DND-41 (cell line): Measurements from ENCODE around the gene SPOCK2.

Experiments used
- ATAC-seq: fragments of 200-7000 bp; cut with Tn5 transposase; 3 replicates; pipeline ENCODE4 v1.9.1; 2021; ENCODE audit warnings: low read depth; ENCODE audit not compliant: insufficient read depth
- DNase-seq: peaks from one replicate; pipeline ENCODE4 v3.0.0-alpha.2; 2020
- H2AFZ ChIP-seq: 2 replicates; pipeline ENCODE4 v1.6.0; 2012; ENCODE audit warnings: low read depth, low read length
- H3K27ac ChIP-seq: 2 replicates; pipeline ENCODE4 v1.5.1; 2012; ENCODE audit warnings: low read length, inconsistent platforms
- H3K27me3 ChIP-seq: fragments of 200-600 bp; sonication (generic); 2 replicates; pipeline ENCODE4 v1.6.0; 2012; ENCODE audit warnings: low read length, mild to moderate bottlenecking, inconsistent platforms; ENCODE audit not compliant: insufficient read depth, poor library complexity
- H3K36me3 ChIP-seq: 2 replicates; pipeline ENCODE4 v1.5.1; 2012; ENCODE audit warnings: low read length, inconsistent platforms; ENCODE audit not compliant: insufficient read depth
- H3K4me1 ChIP-seq: 2 replicates; pipeline ENCODE4 v1.5.1; 2012; ENCODE audit warnings: mild to moderate bottlenecking, low read length; ENCODE audit not compliant: insufficient read depth
- H3K4me2 ChIP-seq: 2 replicates; pipeline ENCODE4 v1.6.0; 2012; ENCODE audit warnings: mild to moderate bottlenecking, moderate library complexity, low read length, inconsistent platforms; ENCODE audit not compliant: insufficient read depth
- H3K4me3 ChIP-seq, 2 experiments: fragments of 200-600 bp in 1 of 2; shearing (Covaris generic) in 1 of 2; 2 replicates each; pipeline ENCODE4 v1.5.1; 2012 to 2016; ENCODE audit warnings: inconsistent platforms in 2 of 2, low read length in 2 of 2, mild to moderate bottlenecking in 2 of 2, low read depth in 1 of 2, moderate library complexity in 1 of 2
- H3K79me2 ChIP-seq: 2 replicates; pipeline ENCODE4 v1.6.0; 2012; ENCODE audit warnings: low read length, inconsistent platforms; ENCODE audit not compliant: insufficient read depth
- H3K9ac ChIP-seq: 2 replicates; pipeline ENCODE4 v1.6.0; 2012; ENCODE audit warnings: low read depth, mild to moderate bottlenecking, inconsistent platforms, low read length, moderate library complexity
- H3K9me3 ChIP-seq: 2 replicates; pipeline ENCODE4 v1.5.1; 2012; ENCODE audit warnings: low read length, moderate library complexity, mild to moderate bottlenecking, inconsistent platforms; ENCODE audit not compliant: insufficient read depth, severe bottlenecking
- H4K20me1 ChIP-seq: 2 replicates; pipeline ENCODE4 v1.6.0; 2012; ENCODE audit warnings: low read length; ENCODE audit not compliant: insufficient read depth
- CTCF ChIP-seq: IDR thresholded peaks from 2 replicates; pipeline ENCODE4 v1.5.1; 2012; ENCODE audit warnings: borderline replicate concordance, low read length, moderate library complexity, mild to moderate bottlenecking; ENCODE audit not compliant: poor library complexity, severe bottlenecking; ENCODE audit errors: extremely low read depth
- EZH2 ChIP-seq: IDR thresholded peaks from 3 replicates; pipeline ENCODE4 v1.6.1; 2012; ENCODE audit warnings: borderline replicate concordance, low read depth, mild to moderate bottlenecking, moderate library complexity, low read length, inconsistent platforms; ENCODE audit not compliant: severe bottlenecking

The SPOCK2 gene

GRCh38 chr10:72056932-72057751 lies 31.2 kb downstream of the SPOCK2 start:
- no peak overlapping the region for H3K27ac ChIP-seq
- no peaks in the 10 kb centered on the region for H3K27me3 ChIP-seq
- H3K79me2 ChIP-seq, result no peaks in the 10 kb centered on the region
- DNase-seq (no peak), ATAC-seq (no peak)
- H3K9ac ChIP-seq, result no peak overlapping the region
- no peaks in the 10 kb centered on the region for H3K9me3 ChIP-seq
- no peaks in the 10 kb centered on the region for H4K20me1 ChIP-seq
- TF ChIP-seq EZH2 (no peak), CTCF (no peak)
- H3K4me1 ChIP-seq, result no peaks in the 10 kb centered on the region
- no peak overlapping the region for H3K4me3 ChIP-seq
- H2AFZ ChIP-seq, result no peak overlapping the region
- H3K36me3 ChIP-seq, result no peaks in the 10 kb centered on the region
- no peak overlapping the region for H3K4me2 ChIP-seq

- Histone ChIP-seq H3K9ac (no peak overlapping the region), H3K27me3 (no peaks in the 10 kb centered on the region), H3K4me2 (no peak overlapping the region), H3K4me3 (no peak overlapping the region), H3K27ac (no peak overlapping the region), H3K4me1 (no peaks in the 10 kb centered on the region), H2AFZ (no peak overlapping the region), H3K36me3 (no peaks in the 10 kb centered on the region), H4K20me1 (no peaks in the 10 kb centered on the region), H3K79me2 (no peaks in the 10 kb centered on the region), H3K9me3 (no peaks in the 10 kb centered on the region)
- no peak for ATAC-seq
- DNase-seq, result no peak
- TF ChIP-seq CTCF, result no peak
- TF ChIP-seq EZH2, result no peak
These were observed 32.2 kb downstream of the SPOCK2 start for GRCh38 chr10:72056113-72056512.

GRCh38 chr10:72053690-72054089 lies 34.7 kb downstream of the SPOCK2 start:
- DNase-seq (no peak), ATAC-seq (no peak)
- H3K27ac ChIP-seq, result no peak overlapping the region
- H3K36me3 ChIP-seq, result no peaks in the 10 kb centered on the region
- H3K4me3 ChIP-seq, result no peak overlapping the region
- no peaks in the 10 kb centered on the region for H3K4me1 ChIP-seq
- no peak overlapping the region for H3K9ac ChIP-seq
- H2AFZ ChIP-seq, result no peak overlapping the region
- H3K27me3 ChIP-seq, result no peaks in the 10 kb centered on the region
- TF ChIP-seq CTCF (no peak), EZH2 (no peak)
- H3K4me2 ChIP-seq, result no peak overlapping the region
- H3K79me2 ChIP-seq, result no peaks in the 10 kb centered on the region
- H3K9me3 ChIP-seq, result peaks cover 2% of the 10 kb centered on the region
- no peaks in the 10 kb centered on the region for H4K20me1 ChIP-seq
